Measurements from ENCODE around the gene ZBTB20. TPM values are rescaled to one million over a fixed set of nuclear protein-coding genes. Genes with fewer than 3 reads are reported as not detected.

Gene ZBTB20
- total RNA-seq, 1 experiment from 2014 or later, result 3.7 TPM

GRCh38 chr3:114626751-114627150 is 520.3 kb downstream of the ZBTB20 start:
- ChIA-PET CTCF (no interaction called here), POLR2A (ENCODE audit: unreplicated experiment) (no interaction called here)
- H3K9me2 ChIP-seq (replicated peaks; ENCODE audit: low read length), result no peaks in the 10 kb centered on the region
- no peaks in the 10 kb centered on the region for H3F3A ChIP-seq (ENCODE audit: low read length, unreplicated experiment)
- no peak overlapping the region for H2AFZ ChIP-seq (ENCODE audit: low read length)
- no peaks in the 10 kb centered on the region for H3K36me3 ChIP-seq (ENCODE audit: low read depth, low read length)
- no peak for DNase-seq
- no TSS peak for BruUV-seq (replicated peaks)
- no peaks in the 10 kb centered on the region for H3K79me2 ChIP-seq (ENCODE audit: low read length)
- no peaks in the 10 kb centered on the region for H4K20me1 ChIP-seq (ENCODE audit: low read length)
- no peak overlapping the region for H3K27ac ChIP-seq (ENCODE audit: low read length)
- H3K4me1 ChIP-seq (ENCODE audit: insufficient read depth, low read length), result 0 out of 2 replicates have a peak, but pooled peaks cover 9% of the 10 kb centered on the region
- TF ChIP-seq EZH2phosphoT487 (IDR thresholded peaks at IDR 0.05; ENCODE audit: borderline replicate concordance, low read length) (no peak), EZH2 (IDR thresholded peaks at IDR 0.05; ENCODE audit: low read length, unreplicated experiment) (no peak), CTCF (conservative IDR thresholded peaks at IDR 0.05; ENCODE audit: low read depth, low read length) (no peak)
- no peak for ATAC-seq
- H3K4me3 ChIP-seq (ENCODE audit: low read length), result no peak overlapping the region
- intact Hi-C loops (cut with micrococcal nuclease), result no loop called here
- H3K9me3 ChIP-seq (ENCODE audit: low read length), result no peaks in the 10 kb centered on the region
- no peak overlapping the region for H3K9ac ChIP-seq (ENCODE audit: low read length)
- H3K27me3 ChIP-seq (ENCODE audit: low read length), result no peaks in the 10 kb centered on the region
- no peak overlapping the region for H3K4me2 ChIP-seq (ENCODE audit: low read length)

GRCh38 chr3:114624571-114625181 is 522.4 kb downstream of the ZBTB20 start:
- CTCF ChIA-PET, result no interaction called here

More at GRCh38 chr3:114624571-114625181, 522.4 kb downstream of the ZBTB20 start:
- intact Hi-C loops (cut with micrococcal nuclease), result no loop called here
- DNase-seq, result peak; percentile 70
- no TSS peak for BruUV-seq (replicated peaks)
- H4K20me1 ChIP-seq (ENCODE audit: low read length), result no peaks in the 10 kb centered on the region
- no peak overlapping the region for H3K4me3 ChIP-seq (ENCODE audit: low read length)
- no peaks in the 10 kb centered on the region for H3K27me3 ChIP-seq (ENCODE audit: low read length)
- H3K9me2 ChIP-seq (replicated peaks; ENCODE audit: low read length), result no peaks in the 10 kb centered on the region
- no peaks in the 10 kb centered on the region for H3K36me3 ChIP-seq (ENCODE audit: low read depth, low read length)
- H3K79me2 ChIP-seq (ENCODE audit: low read length), result no peaks in the 10 kb centered on the region
- TF ChIP-seq EZH2 (IDR thresholded peaks at IDR 0.05; ENCODE audit: low read length, unreplicated experiment) (no peak), CTCF (conservative IDR thresholded peaks at IDR 0.05; ENCODE audit: low read depth, low read length) (no peak), EZH2phosphoT487 (IDR thresholded peaks at IDR 0.05; ENCODE audit: borderline replicate concordance, low read length) (no peak)
- no peak overlapping the region for H3K27ac ChIP-seq (ENCODE audit: low read length)
- H3K9me3 ChIP-seq (ENCODE audit: low read length), result no peaks in the 10 kb centered on the region
- no peaks in the 10 kb centered on the region for H3F3A ChIP-seq (ENCODE audit: low read length, unreplicated experiment)
- POLR2A ChIA-PET (ENCODE audit: unreplicated experiment), result interaction anchor here (0.6 kb wide), 1 partner anchor 114 kb away, joined by 4 read pairs; no protein-coding TSS in a partner anchor
- H3K9ac ChIP-seq (ENCODE audit: low read length), result no peak overlapping the region
- peak; percentile 100 for ATAC-seq
- peak overlapping the region; percentile 44 for H2AFZ ChIP-seq (ENCODE audit: low read length)
- 0 out of 2 replicates have a peak, but pooled peaks cover 9% of the 10 kb centered on the region for H3K4me1 ChIP-seq (ENCODE audit: insufficient read depth, low read length)
- H3K4me2 ChIP-seq (ENCODE audit: low read length), result peak overlapping the region; percentile 16; the same call in 1 of the 2 replicates

All from PC-3 (cell line).